NT2/D1 (cell line): ENCODE data around the gene TUBB1.

Experiments used
- DNase-seq: peaks from one replicate; pipeline ENCODE4 v3.0.0-alpha.2; 2011; ENCODE audit warnings: low read depth, low spot score
- H3K27me3 ChIP-seq: 2 replicates; pipeline ENCODE4 v1.6.0; 2011; ENCODE audit warnings: mild to moderate bottlenecking; ENCODE audit not compliant: insufficient read length, insufficient read depth
- H3K36me3 ChIP-seq: 2 replicates; pipeline ENCODE4 v1.6.1; 2011; ENCODE audit warnings: mild to moderate bottlenecking, low read length, mixed read lengths; ENCODE audit not compliant: insufficient read depth, insufficient read length
- H3K4me1 ChIP-seq: 2 replicates; pipeline ENCODE4 v1.5.1; 2011; ENCODE audit not compliant: insufficient read depth, insufficient read length
- H3K4me3 ChIP-seq: 2 replicates; pipeline ENCODE4 v1.5.1; 2011; ENCODE audit warnings: low read depth; ENCODE audit not compliant: insufficient read length
- H3K9ac ChIP-seq: 2 replicates; pipeline ENCODE4 v1.6.0; 2011; ENCODE audit warnings: low read depth; ENCODE audit not compliant: insufficient read length
- H3K9me3 ChIP-seq: 2 replicates; pipeline ENCODE4 v1.5.1; 2011; ENCODE audit warnings: mild to moderate bottlenecking, low read length; ENCODE audit not compliant: insufficient read depth
- SUZ12 ChIP-seq: IDR thresholded peaks from 2 replicates; pipeline ENCODE4 v1.6.1; 2011; ENCODE audit not compliant: insufficient read length, insufficient read depth; ENCODE audit errors: extremely low read depth
- YY1 ChIP-seq: IDR thresholded peaks from 2 replicates; pipeline ENCODE4 v1.6.1; 2011; ENCODE audit not compliant: insufficient read length, insufficient read depth
- ZNF274 ChIP-seq: IDR thresholded peaks from 2 replicates; pipeline ENCODE4 v1.6.1; 2011; ENCODE audit warnings: mild to moderate bottlenecking, low read depth, low read length

The TUBB1 gene

GRCh38 chr20:58998656-58999055, 20.6 kb upstream of the TUBB1 start:
- DNase-seq, result no peak
- no peaks in the 10 kb centered on the region for H3K27me3 ChIP-seq
- peaks cover 76% of the 10 kb centered on the region for H3K36me3 ChIP-seq
- no peaks in the 10 kb centered on the region for H3K9me3 ChIP-seq
- no peak overlapping the region for H3K9ac ChIP-seq
- no peaks in the 10 kb centered on the region for H3K4me1 ChIP-seq
- no peak overlapping the region for H3K4me3 ChIP-seq
- no peak for TF ChIP-seq SUZ12
- no peak for TF ChIP-seq YY1
- TF ChIP-seq ZNF274, result no peak

- Histone ChIP-seq H3K9ac (no peak overlapping the region), H3K4me1 (peaks cover 3% of the 10 kb centered on the region), H3K4me3 (no peak overlapping the region), H3K9me3 (no peaks in the 10 kb centered on the region), H3K36me3 (peaks cover 73% of the 10 kb centered on the region), H3K27me3 (no peaks in the 10 kb centered on the region)
- TF ChIP-seq YY1, result no peak
- no peak for TF ChIP-seq ZNF274
- no peak for TF ChIP-seq SUZ12
- no peak for DNase-seq
Measured at GRCh38 chr20:59000326-59000725, 18.9 kb upstream of the TUBB1 start.

GRCh38 chr20:59001068-59001448, 18.2 kb upstream of the TUBB1 start:
- Histone ChIP-seq H3K9me3 (no peaks in the 10 kb centered on the region), H3K4me3 (no peak overlapping the region), H3K36me3 (peaks cover 65% of the 10 kb centered on the region), H3K27me3 (peaks cover under 1% of the 10 kb centered on the region), H3K4me1 (peaks cover 4% of the 10 kb centered on the region), H3K9ac (no peak overlapping the region)
- DNase-seq, result no peak
- TF ChIP-seq SUZ12 (no peak), ZNF274 (no peak), YY1 (no peak)

GRCh38 chr20:59001449-59002171, 17.6 kb upstream of the TUBB1 start:
- TF ChIP-seq SUZ12, result no peak
- TF ChIP-seq YY1, result no peak
- no peak for TF ChIP-seq ZNF274
- no peak for DNase-seq
- H3K9me3 ChIP-seq, result no peaks in the 10 kb centered on the region
- peaks cover 60% of the 10 kb centered on the region for H3K36me3 ChIP-seq
- H3K4me1 ChIP-seq, result peaks cover 9% of the 10 kb centered on the region
- no peak overlapping the region for H3K4me3 ChIP-seq
- no peak overlapping the region for H3K9ac ChIP-seq
- peaks cover 6% of the 10 kb centered on the region for H3K27me3 ChIP-seq

GRCh38 chr20:59002388-59002787, 16.8 kb upstream of the TUBB1 start:
- H3K27me3 ChIP-seq, result peaks cover 10% of the 10 kb centered on the region
- no peak overlapping the region for H3K9ac ChIP-seq
- peaks cover 52% of the 10 kb centered on the region for H3K36me3 ChIP-seq
- TF ChIP-seq SUZ12, result no peak
- no peak for TF ChIP-seq YY1
- TF ChIP-seq ZNF274, result no peak
- no peak overlapping the region for H3K4me3 ChIP-seq
- no peaks in the 10 kb centered on the region for H3K9me3 ChIP-seq
- no peak for DNase-seq
- peaks cover 11% of the 10 kb centered on the region for H3K4me1 ChIP-seq

- peaks cover 16% of the 10 kb centered on the region for H3K27me3 ChIP-seq
- peaks cover 11% of the 10 kb centered on the region for H3K4me1 ChIP-seq
- TF ChIP-seq ZNF274, result no peak
- TF ChIP-seq YY1, result no peak
- H3K9me3 ChIP-seq, result no peaks in the 10 kb centered on the region
- no peak overlapping the region for H3K4me3 ChIP-seq
- DNase-seq, result no peak
- H3K9ac ChIP-seq, result no peak overlapping the region
- H3K36me3 ChIP-seq, result peaks cover 47% of the 10 kb centered on the region
Measured at GRCh38 chr20:59002874-59003399, 16.3 kb upstream of the TUBB1 start.

GRCh38 chr20:59003836-59004492, 15.3 kb upstream of the TUBB1 start:
- no peak for DNase-seq
- H3K9ac ChIP-seq, result no peak overlapping the region
- no peaks in the 10 kb centered on the region for H3K9me3 ChIP-seq
- peaks cover 26% of the 10 kb centered on the region for H3K27me3 ChIP-seq
- TF ChIP-seq SUZ12 (no peak), YY1 (no peak), ZNF274 (no peak)
- H3K36me3 ChIP-seq, result peaks cover 40% of the 10 kb centered on the region
- H3K4me3 ChIP-seq, result no peak overlapping the region
- H3K4me1 ChIP-seq, result peaks cover 11% of the 10 kb centered on the region

GRCh38 chr20:59004493-59004762, 14.8 kb upstream of the TUBB1 start:
- H3K36me3 ChIP-seq, result peaks cover 35% of the 10 kb centered on the region
- peaks cover 30% of the 10 kb centered on the region for H3K27me3 ChIP-seq
- no peaks in the 10 kb centered on the region for H3K9me3 ChIP-seq
- peaks cover 11% of the 10 kb centered on the region for H3K4me1 ChIP-seq
- TF ChIP-seq SUZ12, result no peak
- H3K9ac ChIP-seq, result no peak overlapping the region
- no peak for DNase-seq
- H3K4me3 ChIP-seq, result no peak overlapping the region
